ENCODE measurements around the gene PCDH9.

Gene PCDH9

DNA sequence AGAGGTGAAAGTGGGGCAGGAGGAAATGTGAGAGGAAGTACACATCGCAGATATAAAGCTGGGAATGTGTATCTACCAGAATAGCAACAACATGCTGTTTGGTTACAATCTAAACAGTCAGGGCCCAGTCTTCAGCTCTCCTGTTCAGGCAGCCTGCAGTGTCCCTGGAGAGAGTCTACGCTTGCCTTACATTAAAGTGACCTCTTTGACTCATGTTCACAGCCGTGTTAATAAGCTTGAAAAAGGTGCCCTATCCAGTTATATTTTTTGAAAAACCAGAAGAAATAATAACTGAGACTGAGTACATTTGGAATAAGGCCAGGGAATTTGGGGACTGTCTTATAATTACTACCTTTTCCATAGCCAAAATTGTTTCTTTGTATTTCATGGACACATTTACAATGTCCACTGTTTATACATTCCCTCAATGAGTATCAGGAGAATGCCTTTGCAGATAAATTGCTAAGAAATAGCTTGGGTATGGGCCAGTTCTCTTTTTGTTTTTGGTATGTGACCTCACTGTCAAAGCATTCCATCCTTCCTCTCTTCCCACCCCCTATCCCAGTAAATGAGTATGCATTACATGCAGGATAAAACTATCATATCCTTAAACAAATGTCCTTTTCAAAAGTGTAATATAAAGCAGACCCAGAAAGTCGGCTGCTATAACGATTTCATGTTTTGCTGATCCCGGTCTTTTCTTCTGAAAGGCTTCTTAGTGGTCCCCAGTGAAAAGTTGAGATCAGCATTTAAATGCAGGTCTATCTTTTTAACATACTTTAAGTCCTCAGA lies 82.6 kb downstream of the PCDH9 start:
- no peak for DNase-seq (ENCODE audit: low spot score)
- TF ChIP-seq, protein P1, sequence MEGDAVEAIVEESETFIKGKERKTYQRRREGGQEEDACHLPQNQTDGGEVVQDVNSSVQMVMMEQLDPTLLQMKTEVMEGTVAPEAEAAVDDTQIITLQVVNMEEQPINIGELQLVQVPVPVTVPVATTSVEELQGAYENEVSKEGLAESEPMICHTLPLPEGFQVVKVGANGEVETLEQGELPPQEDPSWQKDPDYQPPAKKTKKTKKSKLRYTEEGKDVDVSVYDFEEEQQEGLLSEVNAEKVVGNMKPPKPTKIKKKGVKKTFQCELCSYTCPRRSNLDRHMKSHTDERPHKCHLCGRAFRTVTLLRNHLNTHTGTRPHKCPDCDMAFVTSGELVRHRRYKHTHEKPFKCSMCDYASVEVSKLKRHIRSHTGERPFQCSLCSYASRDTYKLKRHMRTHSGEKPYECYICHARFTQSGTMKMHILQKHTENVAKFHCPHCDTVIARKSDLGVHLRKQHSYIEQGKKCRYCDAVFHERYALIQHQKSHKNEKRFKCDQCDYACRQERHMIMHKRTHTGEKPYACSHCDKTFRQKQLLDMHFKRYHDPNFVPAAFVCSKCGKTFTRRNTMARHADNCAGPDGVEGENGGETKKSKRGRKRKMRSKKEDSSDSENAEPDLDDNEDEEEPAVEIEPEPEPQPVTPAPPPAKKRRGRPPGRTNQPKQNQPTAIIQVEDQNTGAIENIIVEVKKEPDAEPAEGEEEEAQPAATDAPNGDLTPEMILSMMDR (IDR thresholded peaks at IDR 0.05; ENCODE audit: extremely low read depth, missing control alignments): no peak

DNA sequence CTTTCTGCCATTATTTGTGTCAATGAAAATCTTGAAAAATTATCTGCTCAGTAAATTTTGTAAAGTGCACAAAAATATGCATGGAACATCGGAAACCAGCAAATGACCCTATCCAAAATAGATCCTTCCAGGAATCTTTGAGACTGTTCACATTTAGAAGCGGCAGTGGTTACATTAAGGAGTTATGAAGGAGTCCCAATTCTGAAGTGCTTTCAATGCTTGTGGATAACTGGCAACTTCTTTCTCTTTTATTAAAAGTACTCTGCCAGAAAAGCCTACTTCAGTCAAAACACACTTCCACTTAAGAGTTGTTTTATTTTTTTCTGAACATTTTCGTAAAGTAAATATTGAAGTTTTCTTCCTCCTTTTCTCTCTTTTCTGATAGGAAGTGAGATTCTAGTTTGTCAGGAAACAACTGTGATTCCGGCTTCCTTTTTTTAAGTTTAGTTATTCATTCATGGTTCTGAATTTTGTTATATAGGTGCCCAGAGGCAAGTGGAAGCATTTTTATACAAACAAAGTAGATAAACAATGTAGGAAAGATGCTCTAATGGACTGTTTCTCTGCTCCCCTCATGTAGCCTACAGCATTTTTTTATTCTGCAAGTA lies 83.5 kb downstream of the PCDH9 start:
- no peak for DNase-seq (ENCODE audit: low spot score)
- TF ChIP-seq, protein P1 (IDR thresholded peaks at IDR 0.05; ENCODE audit: extremely low read depth, missing control alignments): no peak

DNA sequence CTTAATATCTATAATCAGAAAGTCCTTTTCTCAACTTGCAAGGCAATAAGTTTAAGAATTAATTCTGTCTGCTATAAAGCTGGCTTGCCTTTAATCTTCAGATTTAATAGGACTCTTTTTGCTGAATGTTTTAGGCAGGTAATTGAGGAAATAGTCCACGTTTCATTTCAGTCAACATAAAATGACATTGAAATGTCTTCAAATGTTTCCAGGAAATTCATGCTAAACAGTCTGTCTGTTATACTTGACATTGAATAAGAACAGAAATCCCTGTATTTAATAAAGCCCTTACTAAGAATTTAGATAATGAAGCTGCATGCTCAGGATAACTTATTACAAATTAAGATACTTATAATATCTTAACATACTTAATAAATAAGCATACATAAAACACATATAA lies 84.2 kb downstream of the PCDH9 start:
- TF ChIP-seq, protein P1 (IDR thresholded peaks at IDR 0.05; ENCODE audit: extremely low read depth, missing control alignments): no peak
- DNase-seq (ENCODE audit: low spot score): no peak

DNA sequence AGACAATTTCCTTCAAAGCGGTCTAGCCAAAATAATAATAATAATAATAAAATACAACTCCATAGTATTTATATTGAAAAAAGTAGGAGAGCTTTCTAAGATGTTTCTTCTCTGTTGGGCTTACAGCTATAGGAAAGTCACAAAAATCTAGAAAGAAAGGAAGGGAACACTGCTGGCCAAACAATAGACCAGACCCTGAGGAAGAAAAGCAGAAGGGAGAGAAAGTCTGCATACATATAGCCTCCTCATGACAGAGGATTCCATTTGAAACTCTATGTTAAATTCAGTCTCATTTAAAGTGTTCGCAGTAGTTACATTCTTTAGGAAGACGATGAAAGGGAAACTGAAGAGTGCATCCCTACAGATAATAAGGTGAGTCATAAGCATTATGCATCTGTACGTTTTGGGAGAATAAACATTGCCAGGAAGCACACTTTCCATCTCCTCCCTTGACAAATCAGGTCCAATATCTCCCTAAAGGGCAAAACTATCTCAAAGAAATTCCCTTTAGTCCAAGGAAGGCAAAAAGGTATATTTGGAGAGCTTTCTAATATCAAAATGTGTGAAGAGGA lies 86.5 kb downstream of the PCDH9 start:
- no peak for DNase-seq (ENCODE audit: low spot score)

DNA sequence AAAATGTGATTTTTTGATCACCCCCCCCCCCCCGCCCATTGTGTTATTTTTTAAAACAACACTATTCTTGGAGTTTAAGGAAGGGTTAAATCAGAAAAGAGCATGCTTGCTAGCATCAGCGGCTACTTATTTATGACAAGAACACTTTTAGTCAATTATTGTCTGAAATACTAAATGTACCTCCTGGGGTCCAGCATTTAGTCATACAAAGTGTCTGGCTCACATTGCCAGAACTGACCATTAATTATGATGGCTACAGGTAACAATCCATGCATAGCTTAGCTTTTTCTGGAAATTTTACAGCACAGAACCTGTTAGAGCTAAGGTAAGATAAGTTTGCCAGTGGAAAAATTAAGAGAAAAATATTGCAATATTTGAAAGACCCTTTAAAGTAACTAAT lies 90.1 kb downstream of the PCDH9 start:
- TF ChIP-seq, protein P1 (IDR thresholded peaks at IDR 0.05; ENCODE audit: extremely low read depth, missing control alignments): no peak

More for the DNA sequence above, 86.5 kb downstream of the PCDH9 start:
- TF ChIP-seq, protein P1 (IDR thresholded peaks at IDR 0.05; ENCODE audit: extremely low read depth, missing control alignments): no peak

DNA sequence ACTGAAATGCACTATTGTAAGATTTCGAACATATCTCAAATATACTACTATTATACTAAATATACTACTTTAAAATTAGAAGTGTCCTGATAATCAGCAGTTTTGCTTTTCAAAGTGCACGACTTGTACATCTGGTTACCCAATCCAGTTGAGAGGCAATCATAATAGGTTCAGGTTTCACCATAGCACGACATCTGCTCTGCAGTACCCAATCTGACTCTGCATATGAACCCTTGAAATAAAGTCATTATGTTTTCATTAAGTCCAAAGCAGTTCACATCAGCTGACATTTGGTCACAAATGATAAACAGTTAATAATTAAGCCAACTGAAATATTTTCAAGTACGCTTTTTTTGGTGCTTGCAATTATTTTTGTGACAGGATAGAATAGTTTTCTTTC lies 90.6 kb downstream of the PCDH9 start:
- TF ChIP-seq, protein P1 (IDR thresholded peaks at IDR 0.05; ENCODE audit: extremely low read depth, missing control alignments): no peak
- DNase-seq (ENCODE audit: low spot score): no peak

More for the DNA sequence above, 90.1 kb downstream of the PCDH9 start:
- DNase-seq (ENCODE audit: low spot score): no peak

DNA sequence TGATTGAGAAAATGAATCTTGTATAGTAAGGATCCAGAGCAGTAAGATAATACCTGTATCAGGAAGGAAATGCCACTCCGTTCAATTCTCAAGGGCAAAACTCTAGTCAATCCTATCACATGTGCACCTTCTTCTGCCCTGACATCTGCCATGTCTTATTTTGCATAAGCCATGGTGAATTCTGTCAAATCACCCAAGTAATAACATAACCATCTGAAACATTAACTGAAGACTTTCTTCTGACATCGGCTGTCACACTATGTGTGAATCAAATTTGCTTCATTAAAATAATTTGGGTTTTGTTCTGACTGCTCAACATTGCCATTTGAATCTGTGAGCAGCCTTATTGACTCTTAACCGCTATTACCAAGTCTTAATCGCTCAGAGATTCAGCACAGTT lies 91.2 kb downstream of the PCDH9 start:
- no peak for DNase-seq (ENCODE audit: low spot score)
- TF ChIP-seq, protein P1 (IDR thresholded peaks at IDR 0.05; ENCODE audit: extremely low read depth, missing control alignments): no peak

Measured in GM20000 (cell line).